Panc1 (cell line): ENCODE results near the gene GRIK3.

ENCODE experiments used
- CTCF ChIP-seq: fragments of 450-650 bp; IDR thresholded peaks from 2 replicates; pipeline ENCODE4 v1.5.1; 2017; ENCODE audit warnings: mild to moderate bottlenecking
- POLR2AphosphoS5 ChIP-seq: IDR thresholded peaks from 2 replicates; pipeline ENCODE4 v1.6.1; 2012; ENCODE audit warnings: mild to moderate bottlenecking, low read depth, low read length, moderate library complexity
- REST ChIP-seq, 2 experiments: IDR thresholded peaks; 2 replicates each; pipeline ENCODE4 v1.6.1; 2011 to 2012; ENCODE audit warnings: low read depth in 2 of 2, control low read depth in 1 of 2, low read length in 1 of 2, mild to moderate bottlenecking in 1 of 2, moderate library complexity in 1 of 2; ENCODE audit not compliant: insufficient read depth in 1 of 2
- TCF7L2 ChIP-seq: IDR thresholded peaks from 2 replicates; pipeline ENCODE4 v1.6.1; 2011; ENCODE audit warnings: mild to moderate bottlenecking, low read depth, low read length, inconsistent platforms

DNA sequence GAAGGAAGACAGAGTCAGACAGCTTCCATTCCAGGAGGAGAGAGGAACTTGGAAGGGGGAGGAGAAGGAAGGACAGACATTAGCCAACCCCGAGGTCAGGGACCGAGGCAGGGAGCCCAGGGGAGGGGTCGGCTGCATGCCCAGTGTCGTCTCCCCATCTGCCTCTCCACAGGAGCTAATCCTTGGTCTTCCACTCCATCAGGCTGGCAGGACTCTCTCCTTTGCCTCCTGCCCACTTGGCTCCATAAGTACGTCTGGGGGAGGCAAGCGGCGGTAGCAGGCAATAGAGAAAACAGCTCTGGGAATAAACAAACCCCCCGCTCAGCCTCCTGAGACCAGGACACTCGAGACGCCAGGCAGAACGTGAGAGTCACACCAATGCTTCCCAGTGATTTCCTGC is 71.3 kb downstream of the GRIK3 start:
- TF ChIP-seq CTCF (no peak), REST (IDR thresholded peaks at IDR 0.05; ENCODE audit: insufficient read depth in 1 of 2, low read depth in 2 of 2, low read length in 1 of 2) (no peak), POLR2AphosphoS5 (no peak), TCF7L2 (no peak)
